HCT116 (cell line): ENCODE results near the gene LGALS7. TPM values are rescaled to one million over a fixed set of nuclear protein-coding genes. Genes with fewer than 3 reads are reported as not detected.
"Not testable (repeated sequence)": the region's sequence is repeated elsewhere in the genome, so short reads cannot be mapped to it uniquely, and the experiment has no call there.

Experiments used
- ATAC-seq: fragments of 200-7000 bp; cut with Tn5 transposase; 2 replicates; pipeline ENCODE4 v1.9.1; 2020; ENCODE audit warnings: mild to moderate bottlenecking, moderate library complexity
- BruUV-seq: library from RNA; stranded (reverse); fragments of 400-500 nt; replicated peaks from 2 replicates; lab custom pipeline; 2021; lab: Mats Ljungman, UMichigan
- CTCF ChIA-PET: fragments of 300-600 bp; sonication (Branson Sonifier 250); formaldehyde crosslinking; loops from one replicate; lab custom pipeline; 2021; ENCODE audit warnings: antibody characterized with exemption; lab: Charles Lee
- POLR2A ChIA-PET: fragments of 300-600, 350-600 bp; sonication (Branson Sonifier 250); formaldehyde crosslinking; loops from one replicate; lab custom pipeline; 2021; ENCODE audit warnings: antibody characterized with exemption; lab: Charles Lee
- RAD21 ChIA-PET, 2 experiments: fragments of 300-600 bp; sonication (Branson Sonifier 250); formaldehyde crosslinking; loops; one replicate each; lab custom pipeline; 2023; ENCODE audit warnings: low total read pairs in 2 of 2; ENCODE audit not compliant: uncharacterized antibody in 2 of 2, unreplicated experiment in 2 of 2, low non-redundant PET in 1 of 2; lab: Charles Lee
- DNase-seq: peaks from one replicate; pipeline ENCODE4 v3.0.0-alpha.2; 2010; ENCODE audit warnings: low read depth, low spot score
- H2AFZ ChIP-seq: fragments of 200-600 bp; shearing (Covaris generic), sonication (generic); 2 replicates; pipeline ENCODE4 v1.6.1; 2017; ENCODE audit warnings: low read depth, mixed run types, mixed read lengths, antibody characterized with exemption, low read length; ENCODE audit not compliant: poor library complexity, severe bottlenecking
- H3K27ac ChIP-seq: 2 replicates; pipeline ENCODE4 v1.5.1; 2012; ENCODE audit warnings: low read depth, low read length
- H3K27me3 ChIP-seq: fragments of 200-600 bp; sonication (generic); 2 replicates; pipeline ENCODE4 v1.6.1; 2016; ENCODE audit warnings: mixed run types, low read length, mixed read lengths; ENCODE audit not compliant: insufficient read depth
- H3K36me3 ChIP-seq, 2 experiments: fragments of 200-500 bp in 1 of 2; fragments of 200-600 bp in 1 of 2; sonication (Bioruptor generic) in 1 of 2; sonication (generic) in 1 of 2; 2 replicates each; pipeline versions ENCODE4 v1.5.1 to v1.6.1; 2014 to 2016; ENCODE audit warnings: low read length in 2 of 2, inconsistent platforms in 1 of 2, mixed read lengths in 1 of 2, mixed run types in 1 of 2; ENCODE audit not compliant: insufficient read depth in 2 of 2, control insufficient read depth in 1 of 2
- H3K4me1 ChIP-seq, 2 experiments: fragments of 200-600 bp in 1 of 2; sonication (generic) in 1 of 2; 2 replicates each; pipeline versions ENCODE4 v1.5.1 to v1.6.1; 2012 to 2017; ENCODE audit warnings: low read length in 2 of 2, inconsistent platforms in 1 of 2, mild to moderate bottlenecking in 1 of 2, mixed read lengths in 1 of 2, mixed run types in 1 of 2, moderate library complexity in 1 of 2; ENCODE audit not compliant: insufficient read depth in 2 of 2, control insufficient read depth in 1 of 2
- H3K4me2 ChIP-seq: fragments of 200-600 bp; sonication (generic); 2 replicates; pipeline ENCODE4 v1.6.1; 2017; ENCODE audit warnings: mixed run types, low read length, mixed read lengths
- H3K4me3 ChIP-seq, 2 experiments: fragments of 200-600 bp in 1 of 2; sonication (generic) in 1 of 2; replicated peaks in 1 of 2; 2 replicates each; pipeline ENCODE4 v1.5.1; 2011 to 2016; ENCODE audit warnings: low read length in 2 of 2, control low read depth in 1 of 2, low read depth in 1 of 2, mild to moderate bottlenecking in 1 of 2, mixed read lengths in 1 of 2, mixed run types in 1 of 2
- H3K79me2 ChIP-seq: fragments of 200-600 bp; sonication (generic); 2 replicates; pipeline ENCODE4 v1.6.1; 2017; ENCODE audit warnings: mild to moderate bottlenecking, mixed run types, low read length, moderate library complexity, mixed read lengths; ENCODE audit not compliant: insufficient read depth
- H3K9ac ChIP-seq: fragments of 200-600 bp; sonication (generic); 2 replicates; pipeline ENCODE4 v1.6.1; 2016; ENCODE audit warnings: low read length, mixed read lengths
- H3K9me2 ChIP-seq: fragments of 200-600 bp; sonication (generic), shearing (Covaris generic); 2 replicates; pipeline ENCODE4 v1.6.1; 2017; ENCODE audit warnings: mixed run types, mild to moderate bottlenecking, moderate library complexity; ENCODE audit not compliant: insufficient read depth
- H3K9me3 ChIP-seq, 2 experiments: fragments of 200-500 bp in 1 of 2; fragments of 200-600 bp in 1 of 2; sonication (Bioruptor generic) in 1 of 2; sonication (generic) in 1 of 2; 2 replicates each; pipeline ENCODE4 v1.6.1; 2014 to 2017; ENCODE audit warnings: low read length in 2 of 2, mixed read lengths in 2 of 2, inconsistent platforms in 1 of 2, low read depth in 1 of 2, mild to moderate bottlenecking in 1 of 2, mixed run types in 1 of 2, moderate library complexity in 1 of 2; ENCODE audit not compliant: control insufficient read depth in 1 of 2, insufficient read depth in 1 of 2
- H4K20me1 ChIP-seq: fragments of 200-600 bp; sonication (generic), shearing (Covaris generic); 2 replicates; pipeline ENCODE4 v1.6.1; 2017; ENCODE audit warnings: mixed run types, mild to moderate bottlenecking, moderate library complexity; ENCODE audit not compliant: insufficient read depth
- POLR2AphosphoS5 ChIP-seq: IDR thresholded peaks from 2 replicates; pipeline ENCODE4 v1.6.1; 2011; ENCODE audit warnings: mild to moderate bottlenecking, low read depth, low read length, moderate library complexity
- REST ChIP-seq: IDR thresholded peaks from 2 replicates; pipeline ENCODE4 v1.6.1; 2012; ENCODE audit warnings: low read depth
- SIN3A ChIP-seq: IDR thresholded peaks from 2 replicates; pipeline ENCODE4 v1.6.1; 2012; ENCODE audit warnings: low read depth
- TCF7L2 ChIP-seq: IDR thresholded peaks from 2 replicates; pipeline ENCODE4 v1.7.0; 2011; ENCODE audit warnings: borderline replicate concordance, inconsistent platforms; ENCODE audit not compliant: insufficient read depth, insufficient read length; ENCODE audit errors: extremely low read depth
- YY1 ChIP-seq: IDR thresholded peaks from 2 replicates; pipeline ENCODE4 v1.6.1; 2011; ENCODE audit warnings: low read length, low read depth, moderate library complexity, mild to moderate bottlenecking; ENCODE audit not compliant: insufficient replicate concordance; ENCODE audit errors: extremely low read depth
- intact Hi-C: fragments of 100-400 bp; cut with micrococcal nuclease; formaldehyde crosslinking; loops from 2 replicates; pipeline ENCODE4 v1.10.0; 2022
- total RNA-seq: library from RNA; stranded (reverse); gene quantifications from one replicate; pipeline ENCODE4 v1.2.1, GENCODE V29; 2021; ENCODE audit not compliant: unreplicated experiment

Gene LGALS7
- total RNA-seq, 1 experiment from 2014 or later: not detected

GRCh38 chr19:38797781-38798180 lies 24.5 kb upstream of the LGALS7 start:
- H4K20me1 ChIP-seq, intact Hi-C loops, H2AFZ ChIP-seq, H3K9me3 ChIP-seq, H3K27ac ChIP-seq, H3K4me3 ChIP-seq, H3K36me3 ChIP-seq, BruUV-seq, H3K9me2 ChIP-seq, DNase-seq, RAD21 ChIA-PET, H3K79me2 ChIP-seq, POLR2A ChIA-PET, H3K9ac ChIP-seq, H3K4me2 ChIP-seq, H3K27me3 ChIP-seq, CTCF ChIA-PET, ATAC-seq, H3K4me1 ChIP-seq: not testable (repeated sequence)

DNA sequence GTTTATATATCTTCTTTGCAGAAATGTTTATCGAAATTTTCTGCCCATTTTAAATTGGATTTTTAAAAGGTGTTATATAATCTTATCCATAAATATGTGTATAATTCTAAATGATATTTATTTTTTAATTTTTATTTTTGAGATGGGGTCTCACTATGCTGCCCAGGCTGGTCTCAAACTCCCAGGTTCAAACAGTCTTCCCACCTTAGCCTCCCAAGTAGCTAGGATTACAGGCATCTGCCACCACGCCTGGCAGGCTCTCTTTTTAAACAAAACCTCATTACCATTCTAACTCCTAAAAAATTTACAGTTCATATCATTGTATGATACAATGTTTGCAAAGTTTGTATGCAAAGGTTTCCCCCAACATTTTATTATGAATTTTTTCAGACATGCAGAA lies 22.8 kb upstream of the LGALS7 start:
- Histone ChIP-seq H3K4me2 (no peak overlapping the region), H3K9me3 (no peaks in the 10 kb centered on the region), H3K9ac (no peak overlapping the region), H3K79me2 (no peaks in the 10 kb centered on the region), H3K4me3 (no peak overlapping the region), H3K9me2 (no peaks in the 10 kb centered on the region), H3K27me3 (no peaks in the 10 kb centered on the region), H2AFZ (no peak overlapping the region), H3K27ac (no peak overlapping the region), H3K4me1 (peaks cover 0 to 3% of the 10 kb centered on the region in 2 experiments; a peak in 1 of 4 replicates), H4K20me1 (no peaks in the 10 kb centered on the region), H3K36me3 (no peaks in the 10 kb centered on the region)
- ChIA-PET RAD21 (no interaction called here), CTCF (no interaction called here), POLR2A (interaction anchor here (0.6 kb wide), 1 partner anchor 491 kb away, joined by 5 read pairs; no protein-coding TSS in a partner anchor)
- DNase-seq (no peak), ATAC-seq (no peak)
- BruUV-seq: no TSS peak
- intact Hi-C loops: no loop called here
- TF ChIP-seq REST: no peak
- TF ChIP-seq TCF7L2: no peak
- TF ChIP-seq YY1: no peak
- no peak for TF ChIP-seq POLR2AphosphoS5
- no peak for TF ChIP-seq SIN3A
